CD14-positive monocyte (primary cell): ENCODE results near the gene PLBD1. TPM values are rescaled to one million over a fixed set of nuclear protein-coding genes. Genes with fewer than 3 reads are reported as not detected.

ENCODE experiments used
- DNase-seq, 3 donors: peaks; one replicate each; pipeline ENCODE4 v3.0.0-alpha.2; 2011 to 2022
- H2AFZ ChIP-seq: 2 replicates; pipeline ENCODE4 v1.6.0; 2012; ENCODE audit warnings: mild to moderate bottlenecking, low read depth, low read length, inconsistent platforms; ENCODE audit not compliant: insufficient read depth, poor library complexity, severe bottlenecking
- H3K27ac ChIP-seq, 2 donors: 1 replicate in 1 of 2; 2 replicates in 1 of 2; pipeline ENCODE4 v1.5.1; 2012 to 2013; ENCODE audit warnings: low read length in 2 of 2, control low read depth in 1 of 2, inconsistent platforms in 1 of 2, low read depth in 1 of 2, mild to moderate bottlenecking in 1 of 2
- H3K27me3 ChIP-seq, 2 donors: one replicate each; pipeline versions ENCODE4 v1.6.0 to v1.6.1; 2011 to 2013; ENCODE audit warnings: low read length in 2 of 2; ENCODE audit not compliant: control insufficient read depth in 2 of 2, insufficient read depth in 2 of 2
- H3K36me3 ChIP-seq, 2 donors: replicated peaks in 1 of 2; 1 replicate in 1 of 2; 2 replicates in 1 of 2; pipeline versions ENCODE4 v1.5.1 to v1.6.1; 2012 to 2013; ENCODE audit warnings: low read length in 2 of 2, control low read depth in 1 of 2, inconsistent platforms in 1 of 2, mild to moderate bottlenecking in 1 of 2; ENCODE audit not compliant: insufficient read depth in 2 of 2, control insufficient read depth in 1 of 2
- H3K4me1 ChIP-seq, 2 donors: 1 replicate in 1 of 2; 2 replicates in 1 of 2; pipeline versions ENCODE4 v1.5.1 to v1.6.1; 2012 to 2013; ENCODE audit warnings: low read length in 2 of 2, control low read depth in 1 of 2, inconsistent platforms in 1 of 2, mild to moderate bottlenecking in 1 of 2, moderate library complexity in 1 of 2; ENCODE audit not compliant: insufficient read depth in 2 of 2, control insufficient read depth in 1 of 2
- H3K4me2 ChIP-seq: replicated peaks from 2 replicates; pipeline ENCODE3; 2012; ENCODE audit warnings: low read length, moderate library complexity, mild to moderate bottlenecking; ENCODE audit not compliant: poor library complexity, severe bottlenecking; ENCODE audit errors: extremely low read depth
- H3K4me3 ChIP-seq, 3 experiments: fragments of 200-600 bp in 1 of 3; sonication (generic) in 1 of 3; replicated peaks in 1 of 3; 1 replicate in 2 of 3; 2 replicates in 1 of 3; pipeline ENCODE4 v1.5.1; 2011 to 2013; ENCODE audit warnings: low read length in 3 of 3, mild to moderate bottlenecking in 3 of 3, control low read depth in 2 of 3, low read depth in 2 of 3, inconsistent platforms in 1 of 3, moderate library complexity in 1 of 3
- H3K79me2 ChIP-seq: 2 replicates; pipeline ENCODE4 v1.6.0; 2012; ENCODE audit warnings: mild to moderate bottlenecking, control low read depth, inconsistent platforms, low read length, moderate library complexity; ENCODE audit not compliant: insufficient read depth
- H3K9ac ChIP-seq: 2 replicates; pipeline ENCODE4 v1.6.0; 2017; ENCODE audit warnings: low read length, mild to moderate bottlenecking; ENCODE audit not compliant: insufficient read depth, poor library complexity, severe bottlenecking
- H3K9me3 ChIP-seq, 2 donors: replicated peaks in 1 of 2; 1 replicate in 1 of 2; 2 replicates in 1 of 2; pipeline versions ENCODE4 v1.5.1 to v1.6.1; 2012 to 2013; ENCODE audit warnings: low read length in 2 of 2, control low read depth in 1 of 2; ENCODE audit not compliant: control insufficient read depth in 1 of 2, insufficient read depth in 1 of 2
- H4K20me1 ChIP-seq: 2 replicates; pipeline ENCODE4 v1.6.0; 2012; ENCODE audit warnings: mild to moderate bottlenecking, low read length, control low read depth, moderate library complexity; ENCODE audit not compliant: insufficient read depth
- H3K27ac Mint-ChIP-seq, 7 donors: one replicate each; pipeline ENCODE4 v1.8.0; 2020; ENCODE audit warnings: mild to moderate bottlenecking in 7 of 7, mixed read lengths in 7 of 7, moderate library complexity in 6 of 7, inconsistent platforms in 2 of 7
- H3K27me3 Mint-ChIP-seq, 3 donors: one replicate each; pipeline ENCODE4 v1.8.0; 2021 to 2022; ENCODE audit warnings: low read depth in 3 of 3, mild to moderate bottlenecking in 3 of 3, mixed read lengths in 3 of 3, moderate library complexity in 3 of 3, inconsistent platforms in 1 of 3
- H3K36me3 Mint-ChIP-seq, 2 donors: one replicate each; pipeline ENCODE4 v1.8.0; 2020; ENCODE audit warnings: mixed read lengths in 2 of 2, inconsistent platforms in 1 of 2, mild to moderate bottlenecking in 1 of 2
- H3K4me1 Mint-ChIP-seq: one replicate; pipeline ENCODE4 v1.8.0; 2020; ENCODE audit warnings: mild to moderate bottlenecking, mixed read lengths
- H3K4me3 Mint-ChIP-seq, 2 donors: one replicate each; pipeline ENCODE4 v1.8.0; 2020; ENCODE audit warnings: mild to moderate bottlenecking in 2 of 2, mixed read lengths in 2 of 2, moderate library complexity in 1 of 2
- H3K9me3 Mint-ChIP-seq, 7 donors: one replicate each; pipeline ENCODE4 v1.8.0; 2020 to 2022; ENCODE audit warnings: mixed read lengths in 7 of 7, mild to moderate bottlenecking in 6 of 7, moderate library complexity in 6 of 7, inconsistent platforms in 2 of 7
- WGBS: methylation state at CpG from one replicate; pipeline ENCODE4 v1.1.5; 2013; ENCODE audit warnings: missing lambda C conversion rate; ENCODE audit not compliant: insufficient coverage; 5-methylcytosine and 5-hydroxymethylcytosine counted together
- intact Hi-C, 2 donors: fragments of 100-400 bp; cut with micrococcal nuclease; formaldehyde crosslinking; loops; one replicate each; pipeline versions ENCODE4 v1.15.0 to v1.15.1; 2023
- polyA plus RNA-seq, 3 donors: library from polyadenylated mRNA; depleted of rRNA in 1 of 3; unstranded in 2 of 3; stranded (reverse) in 1 of 3; fragments of 300-500 nt in 2 of 3; fragments of >200 nt in 1 of 3; fragmentation: Illumina TruSeq in 2 of 3; gene quantifications; 1 replicate in 2 of 3; 2 replicates in 1 of 3; pipeline ENCODE4 v1.2.3, GENCODE V29; 2012 to 2021
- TF ChIP-seq, protein P1 (sequence below): fragments of 200-600 bp; IDR thresholded peaks from one replicate; pipeline ENCODE4 v1.8.0; 2022; ENCODE audit warnings: antibody characterized with exemption, mild to moderate bottlenecking

The PLBD1 gene
- polyA plus RNA-seq, 3 donors: 317 to 876 (median 543) TPM

DNA sequence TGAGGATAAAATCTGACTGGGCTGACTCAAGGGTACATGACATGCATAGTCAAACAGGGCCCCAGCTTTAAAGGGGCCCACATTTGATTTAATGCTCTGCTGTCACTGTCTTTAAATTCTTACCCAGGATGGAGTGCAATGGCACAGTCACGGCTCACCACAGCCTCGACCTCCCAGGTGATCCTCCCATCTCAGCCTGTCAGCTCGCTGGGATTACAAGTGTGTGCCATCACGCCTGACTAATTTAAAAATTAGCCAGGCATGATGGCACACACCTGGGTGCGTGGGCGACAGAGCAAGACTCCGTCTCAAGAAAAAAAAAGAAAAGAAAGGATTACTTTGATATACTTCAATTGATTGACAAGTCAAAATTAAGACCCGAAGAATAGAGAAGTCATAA lies 9.2 kb upstream of the PLBD1 start:
- Histone ChIP-seq H3K27me3 (no peaks in the 10 kb centered on the region), H3K9me3 (no peaks in the 10 kb centered on the region), H3K27ac (peak overlapping the region; percentile 33 to 76), H4K20me1 (no peaks in the 10 kb centered on the region), H3K36me3 (no peaks in the 10 kb centered on the region), H3K4me3 (peak overlapping the region in 1 of 3 experiments; percentile 26), H3K79me2 (peaks cover 12% of the 10 kb centered on the region), H3K9ac (no peak overlapping the region), H2AFZ (no peak overlapping the region), H3K4me1 (peaks cover 73 to 76% of the 10 kb centered on the region in 2 donors), H3K4me2 (peak overlapping the region; percentile 24)
- Mint-ChIP-seq H3K9me3 (peaks cover 0 to under 1% (median 0%) of the 10 kb centered on the region in 7 donors), H3K4me1 (peaks cover 70% of the 10 kb centered on the region), H3K27me3 (peaks cover 0 to 1% (median 0%) of the 10 kb centered on the region in 3 donors), H3K27ac (peak overlapping the region; percentile 78 to 94 (median 87)), H3K4me3 (no peak overlapping the region), H3K36me3 (peaks cover 4 to 7% of the 10 kb centered on the region in 2 donors)
- intact Hi-C loops: no loop called here
- no peak for DNase-seq
- TF ChIP-seq, protein P1, sequence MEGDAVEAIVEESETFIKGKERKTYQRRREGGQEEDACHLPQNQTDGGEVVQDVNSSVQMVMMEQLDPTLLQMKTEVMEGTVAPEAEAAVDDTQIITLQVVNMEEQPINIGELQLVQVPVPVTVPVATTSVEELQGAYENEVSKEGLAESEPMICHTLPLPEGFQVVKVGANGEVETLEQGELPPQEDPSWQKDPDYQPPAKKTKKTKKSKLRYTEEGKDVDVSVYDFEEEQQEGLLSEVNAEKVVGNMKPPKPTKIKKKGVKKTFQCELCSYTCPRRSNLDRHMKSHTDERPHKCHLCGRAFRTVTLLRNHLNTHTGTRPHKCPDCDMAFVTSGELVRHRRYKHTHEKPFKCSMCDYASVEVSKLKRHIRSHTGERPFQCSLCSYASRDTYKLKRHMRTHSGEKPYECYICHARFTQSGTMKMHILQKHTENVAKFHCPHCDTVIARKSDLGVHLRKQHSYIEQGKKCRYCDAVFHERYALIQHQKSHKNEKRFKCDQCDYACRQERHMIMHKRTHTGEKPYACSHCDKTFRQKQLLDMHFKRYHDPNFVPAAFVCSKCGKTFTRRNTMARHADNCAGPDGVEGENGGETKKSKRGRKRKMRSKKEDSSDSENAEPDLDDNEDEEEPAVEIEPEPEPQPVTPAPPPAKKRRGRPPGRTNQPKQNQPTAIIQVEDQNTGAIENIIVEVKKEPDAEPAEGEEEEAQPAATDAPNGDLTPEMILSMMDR: no peak
- 44% methylated on average over 5 of the region's 8 CpGs for WGBS

DNA sequence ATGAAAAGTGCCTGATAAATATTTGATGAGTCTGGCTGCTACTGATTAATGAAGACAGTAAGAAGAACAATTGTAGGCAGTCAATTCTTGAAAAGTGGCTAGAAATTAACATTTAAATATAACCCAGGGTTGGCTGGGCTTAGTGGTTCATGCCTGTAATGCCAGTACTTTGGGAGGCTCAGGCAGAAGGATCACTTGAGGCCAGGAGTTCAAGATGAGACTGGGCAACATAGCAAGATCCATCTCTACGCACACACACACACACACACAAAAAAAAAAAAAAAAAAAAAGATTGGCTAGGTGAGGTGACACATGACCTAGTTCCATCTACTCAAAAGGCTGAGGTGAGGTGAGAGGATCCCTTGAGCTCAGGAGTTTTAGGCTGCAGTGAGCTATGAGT lies 7.9 kb upstream of the PLBD1 start:
- intact Hi-C loops: no loop called here
- TF ChIP-seq, protein P1: no peak
- Mint-ChIP-seq H3K27ac (peak overlapping the region; percentile 69 to 94 (median 81)), H3K4me3 (peak overlapping the region in 1 of 2 donors; percentile 61), H3K36me3 (peaks cover 0 to 5% of the 10 kb centered on the region in 2 donors), H3K4me1 (peaks cover 67% of the 10 kb centered on the region), H3K9me3 (no peaks in the 10 kb centered on the region), H3K27me3 (peaks cover 0 to 1% (median 0%) of the 10 kb centered on the region in 3 donors)
- Histone ChIP-seq H3K4me3 (peak overlapping the region in 1 of 3 experiments; percentile 15), H3K9me3 (no peaks in the 10 kb centered on the region), H3K27ac (peak overlapping the region; percentile 17 to 76), H3K79me2 (peaks cover 12% of the 10 kb centered on the region), H3K36me3 (no peaks in the 10 kb centered on the region), H4K20me1 (no peaks in the 10 kb centered on the region), H2AFZ (no peak overlapping the region), H3K27me3 (no peaks in the 10 kb centered on the region), H3K4me2 (peak overlapping the region; percentile 33), H3K9ac (no peak overlapping the region), H3K4me1 (peaks cover 73% of the 10 kb centered on the region in 2 donors)
- no peak for DNase-seq
- WGBS: no CpG with 5 or more reads among the region's 1 CpG
